ENCODE data around the gene SUPT16H. TPM values are rescaled to one million over a fixed set of nuclear protein-coding genes. Genes with fewer than 3 reads are reported as not detected.
"Not testable (repeated sequence)": the region's sequence is repeated elsewhere in the genome, so short reads cannot be mapped to it uniquely, and the experiment has no call there.

The SUPT16H gene
- total RNA-seq, 1 experiment from 2014 or later, result 216 TPM

GRCh38 chr14:21382886-21383847 is 652 bp downstream of the SUPT16H start:
- Histone ChIP-seq H3K4me1 (peaks cover 13% of the 10 kb centered on the region), H3K27ac (peak overlapping the region; percentile 96), H3K9me3 (replicated peaks) (no peaks in the 10 kb centered on the region), H3K27me3 (no peaks in the 10 kb centered on the region), H3K4me3 (peak overlapping the region; percentile 91), H3K36me3 (peaks cover 40% of the 10 kb centered on the region)
- peak; percentile 65 to 69 for DNase-seq

GRCh38 chr14:21382095-21382494 is 1.7 kb downstream of the SUPT16H start:
- Histone ChIP-seq H3K9me3 (replicated peaks) (no peaks in the 10 kb centered on the region), H3K4me1 (peaks cover 13% of the 10 kb centered on the region), H3K27ac (no peak overlapping the region), H3K27me3 (no peaks in the 10 kb centered on the region), H3K4me3 (peak overlapping the region; percentile 91), H3K36me3 (peaks cover 38% of the 10 kb centered on the region)
- no peak for DNase-seq

GRCh38 chr14:21379338-21379737 is 4.5 kb downstream of the SUPT16H start:
- H3K27ac ChIP-seq, result no peak overlapping the region
- no peak overlapping the region for H3K4me3 ChIP-seq
- H3K36me3 ChIP-seq, result peaks cover 44% of the 10 kb centered on the region
- H3K27me3 ChIP-seq, result no peaks in the 10 kb centered on the region
- peaks cover 7% of the 10 kb centered on the region for H3K4me1 ChIP-seq
- DNase-seq, result no peak
- H3K9me3 ChIP-seq (replicated peaks), result no peaks in the 10 kb centered on the region

GRCh38 chr14:21373980-21374379 is 9.8 kb downstream of the SUPT16H start:
- peaks cover 70% of the 10 kb centered on the region for H3K36me3 ChIP-seq
- H3K27me3 ChIP-seq, result no peaks in the 10 kb centered on the region
- no peaks in the 10 kb centered on the region for H3K4me1 ChIP-seq
- H3K4me3 ChIP-seq, result no peak overlapping the region
- H3K9me3 ChIP-seq (replicated peaks), result no peaks in the 10 kb centered on the region
- no peak for DNase-seq
- no peak overlapping the region for H3K27ac ChIP-seq

GRCh38 chr14:21372814-21373213 is 11.0 kb downstream of the SUPT16H start:
- H3K27ac ChIP-seq; H3K9me3 ChIP-seq (replicated peaks); H3K4me1 ChIP-seq; DNase-seq; H3K27me3 ChIP-seq; H3K4me3 ChIP-seq: not testable (repeated sequence)
- peaks cover 76% of the 10 kb centered on the region for H3K36me3 ChIP-seq

- no peak overlapping the region for H3K27ac ChIP-seq
- H3K4me1 ChIP-seq, result no peaks in the 10 kb centered on the region
- H3K27me3 ChIP-seq, result no peaks in the 10 kb centered on the region
- H3K4me3 ChIP-seq, result no peak overlapping the region
- H3K9me3 ChIP-seq (replicated peaks), result no peaks in the 10 kb centered on the region
- H3K36me3 ChIP-seq, result peaks cover 84% of the 10 kb centered on the region
- DNase-seq, result no peak
Observed at GRCh38 chr14:21369949-21370679, 13.7 kb downstream of the SUPT16H start.

- H3K9me3 ChIP-seq (replicated peaks), result no peaks in the 10 kb centered on the region
- peaks cover 93% of the 10 kb centered on the region for H3K36me3 ChIP-seq
- H3K27me3 ChIP-seq, result no peaks in the 10 kb centered on the region
- H3K27ac ChIP-seq, result no peak overlapping the region
- H3K4me1 ChIP-seq, result no peaks in the 10 kb centered on the region
- DNase-seq, result no peak
- H3K4me3 ChIP-seq, result no peak overlapping the region
Observed at GRCh38 chr14:21367582-21368144, 16.2 kb downstream of the SUPT16H start.

GRCh38 chr14:21356511-21356910 is 27.3 kb downstream of the SUPT16H start:
- Histone ChIP-seq H3K36me3 (peaks cover 92% of the 10 kb centered on the region), H3K4me1 (no peaks in the 10 kb centered on the region), H3K4me3 (no peak overlapping the region), H3K27me3 (no peaks in the 10 kb centered on the region), H3K27ac (no peak overlapping the region), H3K9me3 (replicated peaks) (no peaks in the 10 kb centered on the region)
- DNase-seq, result no peak

GRCh38 chr14:21352587-21352986 is 31.2 kb downstream of the SUPT16H start:
- Histone ChIP-seq H3K27ac (no peak overlapping the region), H3K27me3 (no peaks in the 10 kb centered on the region), H3K9me3 (replicated peaks) (no peaks in the 10 kb centered on the region), H3K4me1 (no peaks in the 10 kb centered on the region), H3K4me3 (no peak overlapping the region), H3K36me3 (peaks cover 64% of the 10 kb centered on the region)
- DNase-seq, result no peak

- no peaks in the 10 kb centered on the region for H3K4me1 ChIP-seq
- H3K9me3 ChIP-seq (replicated peaks), result no peaks in the 10 kb centered on the region
- H3K4me3 ChIP-seq, result no peak overlapping the region
- H3K27ac ChIP-seq, result no peak overlapping the region
- peaks cover 46% of the 10 kb centered on the region for H3K36me3 ChIP-seq
- peak in 1 of 2 experiments; percentile 34 for DNase-seq
- no peaks in the 10 kb centered on the region for H3K27me3 ChIP-seq
Observed at GRCh38 chr14:21350539-21350938, 33.3 kb downstream of the SUPT16H start.

GRCh38 chr14:21347201-21347600 is 36.6 kb downstream of the SUPT16H start:
- H3K9me3 ChIP-seq (replicated peaks), result no peaks in the 10 kb centered on the region
- no peak overlapping the region for H3K27ac ChIP-seq
- H3K36me3 ChIP-seq, result peaks cover 15% of the 10 kb centered on the region
- no peak overlapping the region for H3K4me3 ChIP-seq
- DNase-seq, result no peak
- H3K27me3 ChIP-seq, result no peaks in the 10 kb centered on the region
- H3K4me1 ChIP-seq, result no peaks in the 10 kb centered on the region

GRCh38 chr14:21346532-21347135 is 37.2 kb downstream of the SUPT16H start:
- H3K27me3 ChIP-seq, result no peaks in the 10 kb centered on the region
- no peak for DNase-seq
- no peaks in the 10 kb centered on the region for H3K9me3 ChIP-seq (replicated peaks)
- no peaks in the 10 kb centered on the region for H3K4me1 ChIP-seq
- H3K36me3 ChIP-seq, result peaks cover 11% of the 10 kb centered on the region; the same call in 1 of the 2 replicates
- no peak overlapping the region for H3K27ac ChIP-seq
- no peak overlapping the region for H3K4me3 ChIP-seq

- no peak overlapping the region for H3K4me3 ChIP-seq
- no peak overlapping the region for H3K27ac ChIP-seq
- H3K4me1 ChIP-seq, result no peaks in the 10 kb centered on the region
- H3K9me3 ChIP-seq (replicated peaks), result no peaks in the 10 kb centered on the region
- H3K36me3 ChIP-seq, result no peaks in the 10 kb centered on the region
- no peak for DNase-seq
- H3K27me3 ChIP-seq, result no peaks in the 10 kb centered on the region
Observed at GRCh38 chr14:21343035-21343794, 40.6 kb downstream of the SUPT16H start.

Data from SJCRH30 (cell line).